ENCODE results near the gene JSRP1. TPM values are rescaled to one million over a fixed set of nuclear protein-coding genes. Genes with fewer than 3 reads are reported as not detected.

The JSRP1 gene
- polyA plus RNA-seq, 2 of the 4 experiments (the other 2 are of a cell fraction) = 0.41 TPM; not detected in 1

- 91% methylated on average over 19 of the region's 30 CpGs for WGBS (ENCODE audit: missing lambda C conversion rate)
Observed at GRCh38 chr19:2232286-2233151, 23.7 kb downstream of the JSRP1 start.

GRCh38 chr19:2231621-2232221 lies 24.5 kb downstream of the JSRP1 start:
- Histone ChIP-seq H3K9me3 (no peaks in the 10 kb centered on the region), H3K4me2 (no peak overlapping the region), H3K4me1 (no peaks in the 10 kb centered on the region; the same call in 2 of the 3 replicates), H3K4me3 (no peak overlapping the region), H3K27ac (0 out of 6 replicates have a peak overlapping the region, but pooled peaks of 1 of the 2 experiments have one; percentile 1)
- CTCF ChIA-PET = interaction anchor here (1.0 to 1.1 kb wide), 3 partner anchors 76 to 212 kb away, joined by 3 read pairs; no protein-coding TSS in a partner anchor
- TF ChIP-seq MAX (IDR thresholded peaks at IDR 0.05) (no peak), USF2 (IDR thresholded peaks at IDR 0.05) (no peak), MAZ (IDR thresholded peaks at IDR 0.05; ENCODE audit: borderline replicate concordance, low read depth, low read length) (no peak), PBX3 (IDR thresholded peaks at IDR 0.05) (peak; percentile 11; the same call in 1 of the 2 replicates), RFX5 (IDR thresholded peaks at IDR 0.05) (no peak), ZFP36 (IDR thresholded peaks at IDR 0.05; ENCODE audit: borderline replicate concordance, partially characterized antibody) (no peak), CHD4 (IDR thresholded peaks at IDR 0.05; ENCODE audit: borderline replicate concordance) (no peak), RNF2 (IDR thresholded peaks at IDR 0.05; ENCODE audit: borderline replicate concordance, low read depth) (no peak), CTCF (IDR thresholded peaks at IDR 0.05) (0 out of 3 replicates have a peak, but pooled peaks have one; percentile 8), ELK1 (IDR thresholded peaks at IDR 0.05; ENCODE audit: low read depth, low read length) (no peak), FOSB (CRISPR knock-in tag; IDR thresholded peaks at IDR 0.05) (no peak), E2F6 (IDR thresholded peaks at IDR 0.05; ENCODE audit: borderline replicate concordance, low read depth) (no peak), POLR2AphosphoS2 (conservative IDR thresholded peaks at IDR 0.05; ENCODE audit: low read length) (no peak), TFCP2L1 (CRISPR knock-in tag; IDR thresholded peaks at IDR 0.05) (no peak), JUN (IDR thresholded peaks at IDR 0.05) (0 out of 5 replicates have a peak, but pooled peaks of 1 of the 2 experiments have one; percentile 9), HDAC2 (IDR thresholded peaks at IDR 0.05) (no peak)
- FAIRE-seq (no peak), ATAC-seq (peak; percentile 15; a peak in 3 of 6 replicates), DNase-seq (ENCODE audit: low read depth in 1 of 2, low spot score in 1 of 2) (peak in 1 of 2 experiments; percentile 34)
- WGBS (ENCODE audit: missing lambda C conversion rate) = 86% methylated on average over 10 of the region's 21 CpGs
- POLR2A ChIA-PET = no interaction called here

More at GRCh38 chr19:2232286-2233151, 23.7 kb downstream of the JSRP1 start:
- Histone ChIP-seq H3K4me1 (no peaks in the 10 kb centered on the region; the same call in 1 of the 3 replicates), H3K27ac (no peak overlapping the region), H3K4me3 (no peak overlapping the region), H3K9me3 (no peaks in the 10 kb centered on the region), H3K4me2 (no peak overlapping the region)
- POLR2A ChIA-PET = no interaction called here
- FAIRE-seq = no peak
- CTCF ChIA-PET = no interaction called here
- ATAC-seq = no peak
- TF ChIP-seq SMC3 (IDR thresholded peaks at IDR 0.05) (no peak), FOXS1 (CRISPR knock-in tag; IDR thresholded peaks at IDR 0.05) (no peak), CHD4 (IDR thresholded peaks at IDR 0.05; ENCODE audit: borderline replicate concordance) (no peak), MAFK (IDR thresholded peaks at IDR 0.05; ENCODE audit: partially characterized antibody) (no peak), RCOR1 (IDR thresholded peaks at IDR 0.05; ENCODE audit: low read depth, low read length) (no peak), HOXB5 (CRISPR knock-in tag; IDR thresholded peaks at IDR 0.05) (no peak), MAZ (IDR thresholded peaks at IDR 0.05; ENCODE audit: borderline replicate concordance, low read depth, low read length) (no peak), BHLHE40 (IDR thresholded peaks at IDR 0.05; ENCODE audit: low read depth, low read length) (no peak), POLR2A (IDR thresholded peaks at IDR 0.05; ENCODE audit: low read length) (no peak), TP53 (CRISPR knock-in tag; IDR thresholded peaks at IDR 0.05) (no peak), CHD2 (IDR thresholded peaks at IDR 0.05; ENCODE audit: low read length, partially characterized antibody) (no peak), EHF (CRISPR knock-in tag; IDR thresholded peaks at IDR 0.05) (no peak), CEBPB (IDR thresholded peaks at IDR 0.05) (no peak), EP300 (IDR thresholded peaks at IDR 0.05) (no peak), ZNF302 (CRISPR knock-in tag; IDR thresholded peaks at IDR 0.05) (no peak)
- no peak for DNase-seq (ENCODE audit: low read depth in 1 of 2, low spot score in 1 of 2)

Data from A549 (cell line).